ENCODE results near the gene CSRNP3.

- TF ChIP-seq CTCF (IDR thresholded peaks at IDR 0.05; ENCODE audit: low read depth, low read length, missing input control) (peak; percentile 61), RAD21 (IDR thresholded peaks at IDR 0.05) (peak; percentile 74 to 82), FOXA1 (IDR thresholded peaks at IDR 0.05) (no peak), SP1 (IDR thresholded peaks at IDR 0.05) (no peak), JUND (IDR thresholded peaks at IDR 0.05) (no peak), REST (IDR thresholded peaks at IDR 0.05) (no peak), TAF1 (conservative IDR thresholded peaks at IDR 0.05) (no peak), YY1 (IDR thresholded peaks at IDR 0.05) (no peak), HNF4G (IDR thresholded peaks at IDR 0.05) (no peak), GABPA (IDR thresholded peaks at IDR 0.05 in 1 of 2, conservative IDR thresholded peaks at IDR 0.05 in 1 of 2) (no peak), ATF3 (IDR thresholded peaks at IDR 0.05) (no peak), ZBTB33 (IDR thresholded peaks at IDR 0.05) (no peak), NR2F2 (IDR thresholded peaks at IDR 0.05) (no peak)
These were observed 229.0 kb downstream of the CSRNP3 start for GRCh38 chr2:165698444-165698884.

Measured in liver (tissue), 3 donors.